GM21528 (cell line): ENCODE results near the gene TFPI.

Experiments
- ATAC-seq: cut with Tn5 transposase; IDR thresholded peaks from one replicate; pipeline ENCODE4 v1.9.1; 2021; ENCODE audit warnings: mild to moderate bottlenecking, moderate library complexity; ENCODE audit not compliant: unreplicated experiment, low FRiP score

Gene TFPI

GRCh38 chr2:187424146-187424545, 130.1 kb downstream of the TFPI start:
- ATAC-seq = no peak

DNA sequence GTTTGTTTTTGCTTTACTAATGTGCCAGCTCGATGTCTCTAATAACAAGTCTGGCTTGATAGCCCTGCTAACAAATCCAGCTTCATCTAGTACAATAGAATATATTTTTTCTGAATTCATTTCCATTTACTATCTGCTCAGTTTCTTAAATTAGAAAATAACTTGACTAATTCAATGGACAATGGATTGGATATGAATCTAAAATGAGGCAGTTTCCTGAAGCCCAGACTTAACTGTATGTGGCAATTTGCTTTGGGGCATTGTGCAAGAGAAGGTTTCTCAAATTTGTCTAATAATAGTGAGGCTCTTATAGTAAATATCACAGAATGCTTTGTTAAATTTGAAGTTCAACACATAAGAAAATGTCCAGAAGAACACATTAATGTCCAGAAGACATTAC, 132.0 kb downstream of the TFPI start:
- no peak for ATAC-seq

- ATAC-seq = no peak
Measured at GRCh38 chr2:187421519-187421918, 132.7 kb downstream of the TFPI start.

GRCh38 chr2:187419808-187420207, 134.4 kb downstream of the TFPI start:
- no peak for ATAC-seq

- no peak for ATAC-seq
Measured at GRCh38 chr2:187415449-187415848, 138.8 kb downstream of the TFPI start.
